Astrocyte (in vitro differentiated cells and primary cell): ENCODE measurements around the gene ANGEL1.

Experiments
- EZH2 ChIP-seq: IDR thresholded peaks from 2 replicates; pipeline ENCODE4 v1.6.1; 2012; ENCODE audit warnings: mild to moderate bottlenecking, low read length, inconsistent platforms; ENCODE audit not compliant: insufficient read depth
- TF ChIP-seq, protein P1 (sequence below): IDR thresholded peaks from 2 replicates; pipeline ENCODE4 v1.5.1; 2011; ENCODE audit warnings: low read depth, mild to moderate bottlenecking, inconsistent platforms, low read length, moderate library complexity; ENCODE audit not compliant: insufficient read depth

DNA sequence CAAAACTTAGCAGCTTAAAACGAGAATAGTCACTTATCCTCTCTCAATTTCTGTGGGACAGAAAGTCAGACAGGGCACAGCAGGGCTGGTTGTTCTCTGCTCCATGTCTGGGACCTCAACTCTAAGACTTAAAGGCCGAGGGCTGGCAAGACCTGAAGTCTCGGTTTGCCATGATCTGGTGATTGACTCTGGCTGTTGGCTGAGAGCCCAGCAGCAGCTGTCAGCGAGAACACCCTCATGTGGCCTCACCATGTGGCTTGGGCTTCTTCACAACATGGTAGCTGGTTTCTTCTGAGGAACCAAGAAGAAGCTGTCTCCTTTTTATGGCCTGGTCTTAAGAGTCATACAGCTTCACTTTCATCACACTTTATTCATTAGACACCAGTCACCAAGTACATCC, 53.1 kb downstream of the ANGEL1 start:
- TF ChIP-seq, protein P1, sequence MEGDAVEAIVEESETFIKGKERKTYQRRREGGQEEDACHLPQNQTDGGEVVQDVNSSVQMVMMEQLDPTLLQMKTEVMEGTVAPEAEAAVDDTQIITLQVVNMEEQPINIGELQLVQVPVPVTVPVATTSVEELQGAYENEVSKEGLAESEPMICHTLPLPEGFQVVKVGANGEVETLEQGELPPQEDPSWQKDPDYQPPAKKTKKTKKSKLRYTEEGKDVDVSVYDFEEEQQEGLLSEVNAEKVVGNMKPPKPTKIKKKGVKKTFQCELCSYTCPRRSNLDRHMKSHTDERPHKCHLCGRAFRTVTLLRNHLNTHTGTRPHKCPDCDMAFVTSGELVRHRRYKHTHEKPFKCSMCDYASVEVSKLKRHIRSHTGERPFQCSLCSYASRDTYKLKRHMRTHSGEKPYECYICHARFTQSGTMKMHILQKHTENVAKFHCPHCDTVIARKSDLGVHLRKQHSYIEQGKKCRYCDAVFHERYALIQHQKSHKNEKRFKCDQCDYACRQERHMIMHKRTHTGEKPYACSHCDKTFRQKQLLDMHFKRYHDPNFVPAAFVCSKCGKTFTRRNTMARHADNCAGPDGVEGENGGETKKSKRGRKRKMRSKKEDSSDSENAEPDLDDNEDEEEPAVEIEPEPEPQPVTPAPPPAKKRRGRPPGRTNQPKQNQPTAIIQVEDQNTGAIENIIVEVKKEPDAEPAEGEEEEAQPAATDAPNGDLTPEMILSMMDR: no peak
- no peak for TF ChIP-seq EZH2
